NCI-H2196 (cell line): ENCODE data around the gene HMGXB4.

ENCODE experiments used
- DNase-seq: peaks from one replicate; lab custom pipeline; 2025; ENCODE audit not compliant: unreplicated experiment; lab: John Stamatoyannopoulos, UW

HMGXB4 gene

GRCh38 chr22:35324762-35325161 lies 67.5 kb downstream of the HMGXB4 start:
- DNase-seq = no peak

GRCh38 chr22:35325209-35325608 lies 67.9 kb downstream of the HMGXB4 start:
- DNase-seq = no peak

DNA sequence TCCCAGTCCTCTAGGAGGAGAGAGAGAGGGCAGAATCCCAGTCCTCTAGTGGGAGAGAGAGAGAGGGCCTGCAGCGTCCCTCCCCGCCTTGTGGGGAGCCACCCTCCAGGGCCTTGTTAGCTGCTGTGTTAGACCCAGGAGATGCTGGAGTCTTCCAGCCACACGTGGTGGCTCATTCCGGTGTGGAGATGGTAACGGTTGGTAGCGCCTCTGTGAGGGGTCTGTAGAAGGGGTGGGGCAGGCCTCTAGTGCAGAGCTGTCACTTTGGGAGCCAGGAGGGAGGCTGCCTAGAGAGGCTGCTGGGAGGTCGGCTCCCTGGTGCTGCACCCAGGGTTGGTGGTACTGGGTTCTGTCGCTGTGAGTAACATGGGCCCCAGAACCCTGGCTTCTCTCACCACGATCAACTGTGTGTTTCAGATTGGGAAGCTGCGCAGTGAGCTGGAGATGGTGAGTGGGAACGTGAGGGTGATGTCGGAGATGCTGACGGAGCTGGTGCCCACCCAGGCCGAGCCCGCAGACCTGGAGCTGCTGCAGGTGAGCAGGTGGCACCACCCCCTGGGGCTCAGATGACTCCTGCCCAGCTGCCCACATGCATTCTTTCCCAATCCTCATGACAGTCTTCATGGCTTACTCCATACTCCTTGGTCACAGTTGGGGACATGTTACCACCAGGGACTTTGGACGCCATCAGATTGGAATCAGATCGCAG lies 69.7 kb downstream of the HMGXB4 start:
- DNase-seq = no peak

DNA sequence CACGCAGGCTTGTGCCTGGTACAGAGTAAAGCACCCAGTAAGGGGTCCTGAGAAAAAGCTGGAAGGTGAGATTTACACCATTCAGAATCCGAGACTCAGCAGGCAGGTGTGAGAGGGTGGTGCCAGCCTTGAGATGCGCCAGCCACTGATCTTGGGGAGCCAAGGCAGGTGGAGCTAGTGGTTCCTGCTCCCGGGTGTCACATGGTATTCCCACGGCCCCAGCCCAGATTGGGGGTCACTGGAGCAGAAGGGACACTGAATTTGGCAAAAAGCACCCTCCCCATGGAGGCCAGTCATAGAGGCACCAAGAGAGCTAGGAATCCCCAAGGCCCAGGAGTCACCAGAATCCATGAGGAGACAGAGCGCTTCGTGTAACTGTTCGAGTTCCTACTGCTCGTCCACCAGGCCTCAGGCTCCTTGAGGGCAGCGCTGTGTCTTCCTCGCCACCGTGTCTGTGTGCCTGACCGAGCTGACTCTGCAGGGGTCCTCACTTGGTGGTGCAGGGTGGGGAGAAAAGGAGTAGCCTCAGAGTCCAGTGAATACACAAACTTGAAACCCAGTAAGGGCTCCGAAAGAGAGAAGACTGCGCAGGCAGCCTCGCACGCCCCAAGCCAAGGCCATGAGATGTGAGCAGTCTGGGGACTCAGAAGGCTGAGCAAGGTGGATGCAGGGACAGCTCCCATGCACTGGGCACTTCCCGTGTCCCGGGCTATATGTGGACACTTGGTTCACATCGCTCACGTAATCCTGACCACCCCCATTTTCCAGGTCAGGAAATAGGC lies 70.6 kb downstream of the HMGXB4 start:
- DNase-seq = no peak

DNA sequence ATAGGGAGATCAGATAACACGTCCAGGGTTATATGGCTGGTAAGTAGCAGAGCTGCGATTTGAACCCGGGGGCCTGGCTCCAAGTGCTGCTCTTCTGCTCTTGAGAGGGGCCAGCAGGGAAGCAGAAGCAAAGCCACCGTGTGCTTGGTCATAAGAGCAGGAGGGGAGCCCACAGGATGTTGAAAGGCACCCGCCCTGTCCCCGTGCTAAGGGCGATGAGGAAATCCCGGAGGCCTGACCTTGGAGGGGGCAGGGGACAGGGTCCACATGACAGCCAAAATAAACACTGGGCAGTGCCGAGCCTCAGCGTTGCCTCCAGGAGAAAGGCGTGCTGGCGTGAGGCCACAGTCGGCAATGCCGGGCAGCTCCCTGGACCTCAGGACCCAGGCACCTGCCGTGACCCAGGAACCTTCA lies 71.2 kb downstream of the HMGXB4 start:
- DNase-seq = no peak

GRCh38 chr22:35329114-35329847 lies 72.0 kb downstream of the HMGXB4 start:
- no peak for DNase-seq

GRCh38 chr22:35330258-35330861 lies 73.1 kb downstream of the HMGXB4 start:
- peak; percentile 63 for DNase-seq

- DNase-seq = no peak
Measured at GRCh38 chr22:35332278-35332677, 75.0 kb downstream of the HMGXB4 start.

- no peak for DNase-seq
Measured at GRCh38 chr22:35333220-35333619, 75.9 kb downstream of the HMGXB4 start.

- no peak for DNase-seq
Measured at GRCh38 chr22:35334004-35334403, 76.7 kb downstream of the HMGXB4 start.

DNA sequence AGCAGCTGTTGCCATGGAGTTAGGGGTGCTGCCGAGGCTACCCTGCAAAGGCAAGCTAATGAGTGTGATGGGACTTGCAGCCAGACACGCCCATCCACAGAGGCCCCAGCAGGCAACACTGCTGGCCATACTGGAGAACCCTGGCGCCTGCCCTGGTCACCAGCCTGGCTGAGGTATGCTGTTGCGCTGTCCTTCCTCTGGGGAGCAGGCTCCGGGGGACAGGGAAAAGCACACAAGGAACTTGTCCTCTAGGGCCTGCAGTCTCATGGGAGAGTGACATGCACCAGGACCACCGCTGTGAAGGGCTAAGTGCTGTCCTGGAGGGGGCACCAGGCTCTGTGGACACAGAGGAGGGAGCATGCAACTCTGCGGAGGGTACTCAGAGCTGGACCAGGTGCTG lies 78.2 kb downstream of the HMGXB4 start:
- DNase-seq = no peak

DNA sequence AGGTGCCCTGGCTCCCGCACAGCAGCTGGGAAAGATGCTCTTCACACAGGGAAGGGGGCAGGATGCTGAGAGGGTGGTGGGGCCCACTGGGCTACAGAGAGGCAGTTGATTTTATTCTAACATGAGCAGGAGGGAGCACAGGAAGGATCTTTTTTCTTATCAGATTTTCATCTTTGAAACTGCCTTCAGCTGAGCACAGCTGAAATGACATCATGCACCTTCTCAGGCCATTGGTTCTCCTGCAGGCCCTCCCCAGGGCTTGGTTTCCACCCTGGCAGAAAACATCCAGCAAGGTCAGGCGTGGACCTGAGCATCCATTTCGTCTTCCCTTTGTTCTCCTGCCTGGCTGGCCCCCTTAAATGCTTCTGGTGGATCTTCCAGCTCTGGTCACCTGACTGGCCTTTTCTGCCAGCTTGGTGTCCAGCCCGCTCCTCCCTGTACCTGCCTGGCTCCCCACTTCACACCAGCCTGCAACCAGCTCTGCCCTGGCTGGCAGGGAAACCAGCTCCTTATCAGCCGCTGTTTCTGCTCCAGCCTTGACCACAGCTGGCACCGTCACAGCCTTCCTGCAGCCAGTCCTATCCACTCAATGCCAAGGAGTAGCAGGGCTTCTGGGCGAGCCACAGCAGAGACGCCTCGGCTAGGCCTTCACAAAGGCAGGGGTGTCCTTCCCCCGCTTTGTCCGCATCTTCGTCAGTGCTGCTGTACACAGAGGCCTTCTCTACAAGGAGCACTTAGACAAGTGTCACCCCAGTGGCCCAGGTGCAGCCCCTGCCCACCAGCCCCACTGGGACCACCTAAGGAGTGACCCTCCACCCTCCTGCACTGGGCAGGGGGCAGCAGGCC lies 78.9 kb downstream of the HMGXB4 start:
- DNase-seq = peak; percentile 25

GRCh38 chr22:35337932-35338331 lies 80.6 kb downstream of the HMGXB4 start:
- no peak for DNase-seq

GRCh38 chr22:35341090-35341874 lies 84.0 kb downstream of the HMGXB4 start:
- DNase-seq = no peak

DNA sequence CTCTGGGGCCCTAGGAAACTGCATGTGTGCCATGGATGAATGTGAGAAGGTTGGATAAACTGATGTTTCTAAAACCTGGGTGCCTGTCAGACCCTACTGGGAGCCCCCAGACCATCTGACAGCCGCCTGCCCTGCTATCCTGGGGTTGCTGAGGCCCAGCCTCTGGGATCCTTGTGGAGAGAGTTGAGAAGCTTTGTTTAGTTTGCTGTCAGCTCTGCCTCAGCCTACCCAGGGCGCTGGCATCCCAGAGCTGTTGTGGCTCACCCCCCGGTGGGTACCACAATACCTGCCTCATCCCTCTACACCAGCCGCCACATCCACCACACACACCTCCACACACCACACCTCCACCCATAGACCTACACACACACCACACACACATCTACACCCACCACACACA lies 85.1 kb downstream of the HMGXB4 start:
- DNase-seq = no peak

DNA sequence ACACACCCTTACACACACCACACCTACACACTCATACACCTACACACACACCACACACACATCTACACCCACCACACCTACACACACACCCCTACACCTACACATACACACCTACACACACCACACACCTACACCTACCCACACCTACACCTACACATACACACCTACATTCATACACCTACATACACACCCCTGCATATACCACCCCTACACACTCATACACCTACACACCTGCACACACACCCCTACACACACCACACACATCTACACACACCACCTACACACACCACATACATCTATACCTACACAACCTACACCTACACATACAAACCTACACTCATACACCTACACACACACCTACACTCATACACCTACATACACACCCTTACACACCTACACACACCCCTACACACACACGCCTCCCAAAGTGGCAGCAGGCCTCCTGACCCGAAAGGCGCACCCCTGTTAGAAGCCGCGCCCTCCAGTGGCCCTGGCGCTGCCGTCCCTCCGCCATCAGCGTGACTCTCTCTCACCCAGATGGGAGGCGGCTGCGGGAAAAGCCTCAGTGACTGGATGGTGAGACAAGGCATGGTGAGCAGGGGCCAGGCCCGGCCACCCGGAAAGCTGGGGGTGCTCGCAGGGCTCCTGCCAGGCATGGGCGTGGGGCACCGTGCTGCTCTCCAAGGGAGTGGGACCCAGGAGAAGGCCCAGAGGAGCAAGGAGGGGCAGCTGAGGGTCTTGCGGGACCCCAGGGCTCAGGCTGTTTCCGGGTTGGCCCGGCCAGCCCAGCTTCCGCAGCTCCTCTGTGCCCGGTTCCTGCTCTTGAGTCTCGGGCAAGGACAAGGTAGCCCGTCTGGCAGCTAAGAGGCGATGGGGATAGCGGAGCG lies 86.6 kb downstream of the HMGXB4 start:
- no peak for DNase-seq

DNA sequence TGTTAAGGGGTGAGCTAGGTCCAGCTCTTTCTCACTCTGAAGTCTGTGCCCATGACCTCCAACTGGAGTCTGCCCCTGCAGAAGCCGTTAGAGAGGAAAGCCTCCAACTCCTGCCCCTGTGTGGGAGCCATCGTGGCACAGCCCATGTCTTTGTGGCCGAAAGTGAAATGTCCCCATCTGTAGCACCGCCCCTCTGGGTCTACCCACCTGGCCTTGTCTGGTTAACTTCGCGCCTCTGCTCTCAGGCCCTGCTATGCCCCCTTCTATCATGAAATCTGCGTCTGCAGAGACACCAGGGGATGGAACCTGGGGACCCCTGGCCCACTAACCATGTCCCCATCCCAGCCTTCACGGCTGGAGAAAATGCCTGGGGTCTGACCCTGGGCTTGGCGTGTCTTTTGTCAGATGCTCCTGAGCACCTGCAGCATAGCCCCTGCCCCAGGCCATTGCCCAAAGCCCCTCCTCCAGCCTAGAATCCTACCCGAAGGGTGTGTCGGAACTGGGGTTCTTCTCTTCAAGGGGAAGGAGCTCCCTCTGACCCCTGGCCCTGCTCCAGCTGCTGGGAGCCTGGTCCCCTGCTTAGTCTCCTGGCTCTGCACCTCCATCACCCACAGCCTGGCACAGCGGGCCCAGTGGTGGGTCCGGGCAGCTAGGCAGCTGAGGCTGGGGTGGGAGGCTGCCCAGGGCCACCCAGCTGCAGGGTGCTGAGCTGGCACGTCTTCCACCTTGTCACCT lies 87.8 kb downstream of the HMGXB4 start:
- no peak for DNase-seq
